ENCODE measurements around the gene BUD31.

Gene BUD31

DNA sequence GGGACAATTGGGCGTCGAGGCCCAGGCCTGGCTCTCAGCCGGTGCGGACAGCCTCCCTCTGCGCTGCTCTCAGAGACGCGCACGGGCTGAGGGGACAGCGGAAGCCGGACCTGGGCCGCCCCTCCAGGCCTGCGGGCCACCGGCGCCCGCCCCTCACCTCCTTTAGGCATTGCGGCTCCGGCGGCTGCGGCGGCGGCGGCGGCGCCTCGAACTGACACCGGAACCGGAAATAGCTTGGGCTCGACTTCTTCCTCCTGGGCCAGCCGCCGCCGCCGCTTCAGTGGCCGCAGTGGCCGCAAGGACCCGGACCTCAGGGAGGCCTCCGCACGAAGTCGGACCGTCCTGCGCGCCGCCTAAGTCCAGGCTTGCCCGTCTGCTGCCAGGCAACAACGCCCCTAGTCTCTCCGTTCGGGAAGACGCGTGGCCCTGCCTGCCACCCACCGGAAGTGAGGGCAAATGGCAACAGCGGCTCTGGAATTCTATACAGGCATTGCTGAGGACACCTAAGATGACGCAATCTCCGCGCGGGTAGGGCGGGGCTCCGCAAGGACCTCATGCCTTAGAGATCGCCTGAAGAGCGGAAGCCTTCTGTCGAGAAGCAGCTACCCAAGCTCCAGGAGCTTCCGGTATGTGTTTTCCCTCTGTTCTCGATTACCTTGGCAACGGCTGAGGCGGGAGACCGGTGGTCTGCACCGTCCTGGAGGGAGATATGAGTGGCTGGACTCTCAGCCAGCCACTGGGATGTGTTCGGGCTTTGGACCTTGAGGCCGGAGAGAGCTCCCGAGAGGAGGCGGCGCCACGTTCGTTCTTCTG lies at the start of gene BUD31, which contains the start of gene PDAP1:
Gene BUD31, plus strand, starts transcription at position 591 of the 813 bp plus-strand sequence. CDS start 2,124 bp downstream, outside the sequence.
Gene PDAP1, minus strand, starts transcription at position 219 of the 813 bp plus-strand sequence. Its CDS starts 49 bp downstream, at position 170.
- peak within 1 kb of the TSS; percentile 83 to 99 (median 98) for H3K27ac ChIP-seq
- peak within 1 kb of the TSS; percentile 61 to 98 (median 90) for H3K4me3 ChIP-seq

DNA sequence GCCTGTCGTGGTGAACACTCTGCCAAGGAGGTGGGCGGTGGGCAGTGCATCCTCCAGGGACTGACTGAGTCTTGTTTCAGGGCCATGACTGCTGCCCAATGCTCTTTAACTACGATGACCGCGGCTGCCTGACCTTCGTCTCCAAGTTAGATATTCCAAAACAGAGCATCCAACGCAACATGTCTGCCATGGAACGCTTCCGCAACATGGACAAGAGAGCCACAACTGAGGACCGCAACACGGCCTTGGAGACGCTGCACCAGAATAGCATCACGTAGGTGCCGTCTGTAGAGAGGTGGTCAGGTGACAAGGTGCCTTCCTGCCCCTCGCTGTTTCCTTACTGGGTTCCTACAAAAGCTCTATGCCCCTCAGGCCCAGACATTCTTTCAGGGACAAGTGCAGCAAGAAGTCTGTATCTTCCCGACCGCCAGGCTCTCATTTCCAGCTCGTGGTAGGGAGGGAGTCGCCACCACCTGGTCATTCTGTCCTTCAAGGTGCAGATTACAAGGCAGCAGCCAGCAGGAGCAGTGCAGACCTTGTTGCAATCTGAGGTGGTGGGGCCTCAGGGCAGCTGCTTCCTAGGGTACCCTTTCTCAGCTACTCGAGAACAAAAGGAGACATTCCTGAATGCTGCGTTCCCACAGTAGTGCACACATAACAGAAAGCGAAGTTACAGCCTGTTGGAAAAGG lies 49.2 kb upstream of the BUD31 start:
- Histone ChIP-seq H3K4me3 (no peak overlapping the region), H3K27ac (no peak overlapping the region)

DNA sequence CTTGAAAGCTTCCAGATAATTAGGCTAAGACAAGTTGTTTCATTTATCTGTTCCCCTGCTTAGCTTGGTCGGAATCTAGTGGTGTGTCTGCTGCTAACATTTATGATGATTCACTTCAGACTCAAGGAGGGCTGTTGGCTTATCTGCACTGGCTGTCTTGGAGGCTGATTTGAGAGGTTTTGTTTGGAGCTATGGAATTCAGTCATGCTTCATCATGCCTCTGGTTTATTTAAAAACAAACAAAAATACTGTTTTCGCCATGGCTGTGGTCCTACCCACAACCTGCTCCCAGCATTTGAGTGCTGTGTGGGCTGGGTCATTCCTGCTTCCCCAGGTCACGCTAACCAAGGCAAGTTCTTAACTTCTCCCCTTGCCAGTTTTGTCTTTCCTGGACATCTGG lies 46.0 kb upstream of the BUD31 start:
- Histone ChIP-seq H3K27ac (peak overlapping the region in 2 of 21 experiments; percentile 1 to 64), H3K4me3 (no peak overlapping the region)

DNA sequence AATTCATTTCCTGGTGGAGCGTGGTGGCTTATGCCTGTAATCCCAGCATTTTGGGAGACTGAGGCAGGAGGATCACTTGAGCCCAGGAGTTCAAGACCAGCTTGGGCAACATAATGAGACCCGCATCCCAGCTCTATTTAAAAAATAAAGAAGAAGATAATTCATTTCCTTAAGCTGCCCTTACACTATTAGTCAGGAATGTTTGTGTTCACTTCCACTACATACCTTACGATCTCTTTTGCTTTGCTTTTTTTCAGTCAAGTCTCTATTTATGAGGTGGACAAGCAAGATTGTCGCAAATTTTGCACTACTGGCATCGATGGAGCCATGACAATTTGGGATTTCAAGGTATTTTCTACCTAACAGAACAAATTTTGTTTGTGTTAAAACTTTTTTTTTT lies 45.5 kb upstream of the BUD31 start:
- Histone ChIP-seq H3K27ac (peak overlapping the region in 3 of 21 experiments; percentile 42 to 64 (median 47)), H3K4me3 (no peak overlapping the region)

DNA sequence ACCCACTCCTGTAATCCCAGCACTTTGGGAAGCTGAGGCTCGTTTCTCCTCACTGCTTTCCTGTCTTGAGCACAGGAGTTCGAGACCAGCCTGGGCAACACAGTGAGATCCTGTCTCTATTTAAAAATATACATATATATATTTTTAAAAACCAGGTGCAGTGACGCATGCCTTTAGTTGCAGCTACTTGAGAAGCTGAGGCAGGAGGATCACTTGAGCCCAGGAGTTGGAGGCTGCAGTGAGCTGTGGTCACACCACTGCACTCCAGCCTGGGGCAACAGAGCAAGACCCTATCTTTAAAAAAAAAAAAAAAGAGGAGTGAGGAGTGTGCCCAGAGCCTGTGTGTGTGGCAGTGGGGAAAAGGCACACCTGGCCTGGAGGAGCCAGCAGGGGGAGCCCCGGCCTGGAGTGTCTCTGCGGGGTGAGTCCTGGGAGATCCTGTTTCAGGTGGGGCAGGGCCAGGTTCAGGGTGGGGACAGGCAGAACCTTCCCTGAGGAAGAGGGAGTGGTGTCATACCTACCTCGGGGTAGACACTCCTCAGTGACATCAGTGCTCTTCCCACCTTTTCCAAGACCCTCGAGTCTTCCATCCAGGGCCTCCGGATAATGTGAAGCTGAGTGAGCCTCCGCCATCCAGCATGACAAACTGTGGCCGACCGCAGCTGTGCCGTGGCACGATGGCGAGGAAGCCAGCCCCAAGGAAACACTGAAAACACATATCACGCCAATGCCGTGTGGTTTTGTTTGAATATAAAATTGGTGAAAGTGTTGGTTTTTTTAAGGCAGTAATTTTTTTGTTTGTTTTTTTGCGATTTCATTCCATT lies 43.2 kb upstream of the BUD31 start:
- Histone ChIP-seq H3K4me3 (no peak overlapping the region), H3K27ac (peak overlapping the region in 1 of 21 experiments; percentile 18)

DNA sequence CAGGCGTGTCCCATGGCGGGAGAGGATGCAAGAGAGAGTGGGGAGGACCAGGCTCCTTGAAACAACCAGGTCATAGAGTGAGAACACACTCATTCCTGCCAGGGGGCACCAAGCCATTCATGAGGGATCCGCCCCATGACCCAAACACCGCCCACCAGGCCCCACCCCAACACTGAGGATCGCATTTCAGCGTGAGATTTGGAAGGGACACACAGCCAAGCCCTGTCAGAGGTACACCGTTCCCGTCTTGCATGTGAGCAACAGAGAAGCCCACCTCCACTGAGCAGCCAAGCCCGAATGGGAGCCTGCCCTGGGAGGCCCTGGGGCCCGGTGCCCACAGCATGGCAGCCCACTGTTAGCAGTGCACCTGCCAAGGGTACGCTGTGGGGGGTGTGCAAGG lies 42.1 kb upstream of the BUD31 start:
- Histone ChIP-seq H3K27ac (peak overlapping the region in 3 of 21 experiments; percentile 5 to 56 (median 30)), H3K4me3 (no peak overlapping the region)

DNA sequence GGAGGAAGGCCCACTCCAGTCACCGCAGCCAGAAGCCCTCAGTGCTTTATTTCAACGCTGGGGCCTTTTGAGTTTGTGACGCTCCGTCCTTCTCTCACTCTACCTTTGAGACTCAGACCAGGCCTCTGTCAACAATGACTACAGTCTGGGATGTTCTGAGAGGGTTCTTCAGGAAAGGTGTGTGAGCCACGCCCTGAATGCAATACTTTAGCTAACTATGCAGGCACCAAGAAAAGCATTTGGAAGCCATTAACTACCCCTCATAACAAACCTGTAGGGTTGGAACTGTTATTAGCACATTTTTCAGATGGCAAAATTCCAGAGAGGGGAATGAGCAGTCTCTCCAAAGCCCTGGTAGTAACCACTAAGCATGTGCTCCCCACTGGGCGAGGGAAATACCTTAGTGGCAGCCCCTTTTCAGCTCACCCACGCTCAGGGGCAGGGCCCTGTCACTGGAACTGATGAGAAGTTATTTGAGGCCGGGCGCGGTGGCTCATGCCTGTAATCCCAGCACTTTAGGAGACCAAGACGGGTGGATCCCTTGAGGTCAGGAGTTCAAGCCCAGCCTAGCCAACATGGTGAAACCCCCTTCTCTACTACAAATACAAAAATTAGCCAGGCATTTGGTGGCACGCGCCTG lies 39.9 kb upstream of the BUD31 start:
- H3K27ac ChIP-seq: no peak overlapping the region

DNA sequence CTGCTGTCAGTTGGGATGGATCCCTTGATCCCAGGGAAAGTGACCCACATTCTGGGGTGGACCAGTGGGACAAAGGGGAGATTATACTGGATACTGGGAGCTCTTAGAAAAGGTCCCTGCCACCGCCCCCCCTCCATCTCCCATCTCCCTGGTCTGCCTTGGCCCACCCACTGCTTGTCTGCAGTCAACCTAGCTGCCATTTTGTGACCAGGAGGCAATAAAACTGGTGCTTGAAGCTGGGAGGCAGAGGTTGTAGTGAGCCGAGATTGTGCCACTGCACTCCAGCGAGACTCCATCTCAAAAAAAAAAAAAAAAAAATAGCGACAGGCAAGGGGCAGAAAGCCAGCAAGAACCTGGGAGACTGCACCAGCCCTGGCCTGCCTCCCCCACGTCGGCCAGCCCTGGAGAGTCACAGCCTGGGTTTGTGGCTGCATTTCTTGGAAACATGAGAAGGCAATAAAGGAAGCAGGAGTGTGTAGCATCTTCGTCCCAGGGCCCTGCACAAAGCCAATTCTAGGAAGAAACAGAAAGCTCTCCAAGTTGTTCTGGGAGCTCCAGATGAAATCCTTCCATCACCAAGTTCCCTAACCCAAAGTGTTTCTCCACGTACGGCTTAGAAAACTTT lies 38.9 kb upstream of the BUD31 start:
- H3K4me3 ChIP-seq: no peak overlapping the region
- H3K27ac ChIP-seq: peak overlapping the region in 3 of 21 experiments; percentile 2 to 14 (median 10)

More for the DNA sequence above, 39.9 kb upstream of the BUD31 start:
- H3K4me3 ChIP-seq: no peak overlapping the region

DNA sequence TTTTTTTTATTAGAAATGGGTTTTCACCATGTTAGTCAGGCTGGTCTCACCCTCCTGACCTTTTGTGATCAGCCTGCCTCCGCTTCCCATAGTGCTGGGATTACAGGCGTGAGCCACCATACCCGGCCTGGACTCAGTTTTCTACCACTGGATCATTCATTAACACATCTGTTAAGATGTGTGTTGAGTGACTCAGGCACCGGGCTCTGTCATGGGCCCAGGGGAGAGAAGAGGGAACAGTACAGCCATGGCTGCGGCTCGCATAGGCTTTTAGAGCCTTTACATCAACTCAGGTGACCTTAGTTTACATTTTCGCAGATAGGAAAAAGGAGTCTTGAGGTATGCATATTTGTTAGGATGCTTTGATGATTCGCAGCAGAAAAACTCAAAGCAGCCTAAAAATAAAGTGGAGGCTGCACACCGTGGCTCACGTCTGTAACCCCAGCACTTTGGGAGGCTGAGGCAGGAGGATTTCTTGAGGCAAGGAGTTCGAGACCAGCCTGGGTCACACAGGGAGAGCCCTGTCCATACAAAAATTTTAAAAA lies 37.3 kb upstream of the BUD31 start:
- H3K27ac ChIP-seq: no peak overlapping the region

DNA sequence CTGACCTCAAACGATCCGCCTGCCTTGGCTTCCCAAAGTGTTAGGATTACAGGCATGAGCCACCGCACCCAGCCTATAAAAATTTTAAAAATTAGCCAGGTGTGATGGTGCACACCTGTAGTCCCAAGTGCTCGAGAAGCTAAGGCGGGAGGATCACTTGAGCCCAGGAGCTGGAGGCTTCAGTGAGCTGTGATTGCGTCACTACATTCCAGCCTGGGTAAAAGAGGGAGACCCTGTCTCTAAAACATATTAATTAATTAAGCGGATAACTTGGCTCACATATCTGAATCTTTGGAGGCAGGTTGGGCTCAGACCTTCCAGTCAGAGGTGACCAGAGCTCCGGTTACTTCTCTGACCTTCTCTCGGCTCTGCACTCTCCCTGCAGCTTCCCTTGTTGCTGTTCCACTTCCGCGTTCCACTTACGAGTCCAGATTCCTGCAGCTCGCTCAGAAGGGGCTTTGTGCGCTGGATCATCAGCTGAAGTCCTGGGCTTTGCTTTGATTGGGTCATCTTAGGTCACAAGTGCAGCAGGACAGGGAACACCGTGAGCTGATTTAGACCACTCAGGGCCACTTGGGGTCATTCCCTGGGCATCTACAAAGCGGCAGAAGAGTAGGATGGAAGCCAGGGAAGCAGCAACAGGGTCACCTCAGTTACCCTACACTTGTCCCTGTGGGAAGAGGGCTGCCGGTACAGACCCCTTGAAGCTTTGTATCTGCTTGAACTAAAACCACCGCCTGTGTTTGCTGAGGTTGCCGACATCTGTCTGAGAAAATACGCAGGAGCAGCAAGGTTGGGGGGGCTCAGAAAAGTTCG lies 36.3 kb upstream of the BUD31 start:
- Histone ChIP-seq H3K4me3 (no peak overlapping the region), H3K27ac (peak overlapping the region in 2 of 21 experiments; percentile 27 to 28)

More for the DNA sequence above, 37.3 kb upstream of the BUD31 start:
- H3K4me3 ChIP-seq: no peak overlapping the region

DNA sequence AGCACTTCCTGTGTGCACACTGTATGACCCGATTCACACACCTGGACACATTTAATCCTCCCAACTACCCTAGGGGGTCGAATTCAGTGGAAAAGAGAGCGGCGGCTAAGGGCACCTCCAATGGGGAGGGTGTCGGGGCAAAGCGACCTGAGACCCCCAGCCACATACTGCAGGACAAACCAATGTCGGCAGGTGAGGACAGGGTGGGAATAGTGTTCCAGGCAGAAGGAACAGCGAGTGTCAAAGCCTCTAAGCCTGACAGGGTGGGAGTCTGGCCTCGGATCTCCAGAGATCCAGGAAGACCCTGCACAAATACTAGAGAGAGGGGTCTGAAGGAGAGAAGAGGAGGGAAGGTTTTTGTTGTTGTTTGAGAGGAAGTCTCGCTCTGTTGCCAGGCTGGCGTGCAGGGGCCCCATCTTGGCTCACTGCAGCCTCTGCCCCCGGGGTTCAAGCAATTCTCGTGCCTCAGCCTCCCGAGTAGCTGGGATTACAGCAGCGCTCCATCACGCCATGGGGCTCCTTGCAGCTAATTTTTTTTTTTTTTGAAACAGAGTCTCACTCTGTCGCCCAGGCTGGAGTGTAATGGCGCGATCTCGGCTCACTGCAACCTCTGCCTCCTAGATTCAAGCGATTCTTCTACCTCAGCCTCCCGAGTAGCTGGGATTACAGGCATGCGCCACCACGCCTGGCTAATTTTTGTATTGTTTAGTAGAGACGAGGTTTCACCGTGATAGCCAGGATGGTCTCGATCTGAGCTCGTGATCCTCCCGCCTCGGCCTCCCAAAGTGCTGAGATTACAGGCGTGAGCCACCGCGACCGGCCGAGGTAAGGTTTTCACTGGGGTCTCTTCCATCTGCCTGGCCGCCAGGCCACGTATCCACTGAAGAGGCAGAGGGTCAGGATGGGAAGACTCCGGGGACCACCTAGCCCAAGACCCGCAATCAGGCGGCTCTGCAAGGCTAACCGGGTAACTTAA lies 35.4 kb upstream of the BUD31 start:
- Histone ChIP-seq H3K4me3 (peak overlapping the region; percentile 63 to 96 (median 91)), H3K27ac (peak overlapping the region in 18 of 21 experiments; percentile 83 to 99 (median 96))

DNA sequence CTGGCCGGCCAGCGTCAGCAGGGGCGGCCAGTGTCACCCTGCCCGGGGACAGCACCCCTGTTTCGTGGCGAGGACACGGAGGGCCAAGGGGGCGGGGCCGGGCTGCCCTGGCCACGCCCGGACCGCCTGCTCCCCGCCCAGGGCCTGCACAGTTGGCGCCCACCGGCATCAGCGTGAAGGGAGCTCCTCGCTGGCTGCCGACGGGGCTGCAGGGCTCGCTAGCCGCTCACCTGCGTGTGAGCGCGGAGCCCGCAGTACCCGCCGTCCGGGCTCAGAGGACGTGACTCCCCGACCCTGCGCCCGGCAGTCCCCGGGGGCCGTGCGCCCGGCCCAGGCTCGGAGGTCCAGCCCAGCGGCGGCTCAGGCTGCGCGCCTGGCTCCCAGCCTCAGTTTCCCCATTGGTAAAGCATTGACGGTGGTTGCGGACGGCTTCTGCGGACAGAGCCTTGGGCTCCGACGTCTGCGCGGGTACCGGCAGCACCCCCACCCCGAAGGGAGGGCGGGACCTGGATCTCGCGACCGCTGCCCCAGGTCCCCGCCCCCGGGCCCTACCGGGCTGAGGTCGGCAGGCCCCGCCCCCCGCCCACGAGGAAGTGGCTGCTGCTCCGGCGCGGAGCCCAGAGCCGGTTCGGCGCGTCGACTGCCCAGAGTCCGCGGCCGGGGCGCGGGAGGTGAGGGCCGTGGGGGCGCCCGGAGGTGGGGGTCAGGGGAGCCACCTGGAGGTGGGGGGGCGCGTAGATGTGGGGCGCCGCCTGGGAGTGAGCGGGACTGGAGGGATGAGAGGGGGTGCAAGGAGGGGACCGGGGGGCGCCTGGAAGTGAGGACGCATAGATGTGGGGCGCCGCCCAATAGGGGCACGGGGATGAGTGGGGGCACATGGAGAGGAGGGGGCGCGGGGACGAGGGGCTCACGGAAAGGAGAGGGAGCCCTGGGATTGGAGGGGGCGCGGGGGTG lies 34.4 kb upstream of the BUD31 start, which contains the start of gene ARPC1B:
Gene ARPC1B, plus strand, starts transcription at position 620 of the 954 bp plus-strand sequence. CDS start 10,985 bp downstream, outside the sequence.
- Histone ChIP-seq H3K27ac (peak within 1 kb of the TSS; percentile 71 to 99 (median 96)), H3K4me3 (peak within 1 kb of the TSS; percentile 63 to 96 (median 91))

DNA sequence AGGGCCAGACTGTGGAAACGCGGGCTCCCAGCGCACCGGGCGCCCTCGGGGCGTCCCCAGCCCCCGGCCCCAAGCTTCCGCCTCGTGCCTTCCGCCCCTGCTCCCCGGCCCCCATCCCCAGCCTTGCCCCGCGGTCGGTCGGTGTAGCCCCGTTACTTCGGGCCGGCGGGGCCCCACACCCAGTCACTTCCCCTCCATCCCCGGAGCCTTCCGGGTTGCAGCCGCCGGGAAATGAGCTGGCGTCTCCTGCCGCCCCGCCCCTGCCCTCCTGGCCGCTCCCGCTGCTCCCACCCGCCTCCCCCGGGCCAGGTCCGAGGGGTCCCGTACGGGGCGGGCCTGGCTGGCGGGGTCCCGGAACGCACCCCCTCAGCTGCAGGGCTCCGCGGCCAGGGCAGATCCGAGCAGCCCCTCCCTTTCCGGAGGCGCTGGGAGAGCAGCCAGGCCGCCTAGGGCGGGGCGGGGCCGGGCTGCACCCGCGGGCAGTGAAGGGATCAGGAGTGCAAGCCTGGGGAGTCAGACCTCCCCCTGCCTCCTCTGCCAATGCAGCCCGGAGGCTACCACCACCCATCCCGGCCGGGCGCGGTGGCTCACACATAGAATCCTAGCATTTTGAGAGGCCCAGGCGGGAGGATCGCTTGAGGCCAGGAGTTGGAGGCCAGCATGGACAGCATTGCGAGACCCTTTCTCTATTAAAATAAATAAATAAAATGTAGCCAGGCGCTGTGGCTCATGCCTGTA lies 33.5 kb upstream of the BUD31 start:
- H3K27ac ChIP-seq: peak overlapping the region; percentile 71 to 99 (median 96)
- peak overlapping the region; percentile 63 to 96 (median 91) for H3K4me3 ChIP-seq

DNA sequence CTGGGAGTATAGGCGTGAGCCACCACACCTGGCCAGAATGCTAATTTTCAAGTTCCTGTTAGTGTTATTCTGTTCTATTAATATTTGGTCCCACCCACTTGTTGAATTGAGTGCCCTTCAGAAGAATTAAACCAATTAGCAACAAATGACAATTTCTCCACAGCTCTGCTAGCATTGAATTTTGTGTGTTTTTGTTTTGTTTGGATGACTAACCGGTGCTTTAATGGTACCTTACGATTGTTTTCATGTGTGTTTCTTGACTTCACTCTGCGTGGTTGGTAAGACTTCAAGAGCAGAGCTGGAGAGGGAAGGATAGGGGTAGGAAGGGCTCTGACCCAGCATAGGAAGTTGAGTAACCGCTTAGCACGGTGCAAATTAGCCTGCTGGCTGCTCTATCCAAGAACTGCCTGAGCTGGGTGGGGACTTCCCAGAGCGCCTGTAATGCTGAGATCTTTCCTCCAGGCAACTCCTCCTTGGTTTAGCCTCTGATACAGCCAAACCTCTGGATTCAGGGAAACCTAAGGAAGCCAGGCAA lies 29.7 kb upstream of the BUD31 start:
- peak overlapping the region; percentile 39 to 97 (median 89) for H3K27ac ChIP-seq
- H3K4me3 ChIP-seq: peak overlapping the region in 4 of 7 experiments; percentile 10 to 27 (median 16)
